ENCODE results near the gene KLC4.
"Not testable (repeated sequence)": the region's sequence is repeated elsewhere in the genome, so short reads cannot be mapped to it uniquely, and the experiment has no call there.

Gene KLC4

GRCh38 chr6:43036712-43037111 is 22.7 kb upstream of the KLC4 start:
- no peak for DNase-seq (ENCODE audit: low read depth in 2 of 2)

GRCh38 chr6:43037197-43037596 is 22.2 kb upstream of the KLC4 start:
- no peak for DNase-seq (ENCODE audit: low read depth in 2 of 2)

- DNase-seq (ENCODE audit: low read depth in 2 of 2): no peak
Measured at GRCh38 chr6:43037706-43038105, 21.7 kb upstream of the KLC4 start.

GRCh38 chr6:43038727-43039126 is 20.7 kb upstream of the KLC4 start:
- DNase-seq (ENCODE audit: low read depth in 2 of 2): no peak

- DNase-seq (ENCODE audit: low read depth in 2 of 2): no peak
Measured at GRCh38 chr6:43040542-43041257, 18.7 kb upstream of the KLC4 start.

- not testable (repeated sequence) for DNase-seq (ENCODE audit: low read depth in 2 of 2)
Measured at GRCh38 chr6:43041475-43041874, 18.0 kb upstream of the KLC4 start.

- DNase-seq (ENCODE audit: low read depth in 2 of 2): no peak
Measured at GRCh38 chr6:43043310-43043709, 16.1 kb upstream of the KLC4 start.

GRCh38 chr6:43045371-43045930 is 14.0 kb upstream of the KLC4 start:
- no peak for DNase-seq (ENCODE audit: low read depth in 2 of 2)

- DNase-seq (ENCODE audit: low read depth in 2 of 2): no peak
Measured at GRCh38 chr6:43047998-43048397, 11.4 kb upstream of the KLC4 start.

- DNase-seq (ENCODE audit: low read depth in 2 of 2): no peak
Measured at GRCh38 chr6:43050981-43051380, 8.4 kb upstream of the KLC4 start.

GRCh38 chr6:43052225-43052841 is 7.1 kb upstream of the KLC4 start:
- no peak for DNase-seq (ENCODE audit: low read depth in 2 of 2)

- peak in 1 of 2 donors; percentile 14 for DNase-seq (ENCODE audit: low read depth in 2 of 2)
Measured at GRCh38 chr6:43052842-43053544, 6.4 kb upstream of the KLC4 start.

GRCh38 chr6:43053545-43054205 is 5.8 kb upstream of the KLC4 start, which contains the start of gene CUL7:
TSS of gene CUL7 (minus strand) at chr6:43053851. CDS start at chr6:43052788, 1,063 bp downstream.
- peak; percentile 81 to 90 for DNase-seq (ENCODE audit: low read depth in 2 of 2)

GRCh38 chr6:43054206-43054943 is 5.1 kb upstream of the KLC4 start:
- DNase-seq (ENCODE audit: low read depth in 2 of 2): no peak

GRCh38 chr6:43055966-43056365 is 3.5 kb upstream of the KLC4 start:
- DNase-seq (ENCODE audit: low read depth in 2 of 2): no peak

- no peak for DNase-seq (ENCODE audit: low read depth in 2 of 2)
Measured at GRCh38 chr6:43058531-43058930, 900 bp upstream of the KLC4 start.

- no peak for DNase-seq (ENCODE audit: low read depth in 2 of 2)
Measured at GRCh38 chr6:43060034-43060754, 763 bp downstream of the KLC4 start.

- DNase-seq (ENCODE audit: low read depth in 2 of 2): no peak
Measured at GRCh38 chr6:43060755-43061633, 1.6 kb downstream of the KLC4 start.

- DNase-seq (ENCODE audit: low read depth in 2 of 2): no peak
Measured at GRCh38 chr6:43061861-43062260, 2.4 kb downstream of the KLC4 start.

- no peak for DNase-seq (ENCODE audit: low read depth in 2 of 2)
Measured at GRCh38 chr6:43062818-43063217, 3.4 kb downstream of the KLC4 start.

Data from stimulated activated CD4-positive, alpha-beta T cell treated with anti-CD3 and anti-CD28 coated beads, Interleukin-15, amount 100 ng/mL, for 48 hours (primary cell).